ENCODE data around the gene MUC6. TPM values are rescaled to one million over a fixed set of nuclear protein-coding genes. Genes with fewer than 3 reads are reported as not detected.

Gene MUC6
- total and polyA plus RNA-seq, 2 of the 8 experiments (the other 6 are each of a cell fraction or from before 2014, with no cell fraction given) = not detected

- no peak overlapping the region for H2BK120ac ChIP-seq (replicated peaks; ENCODE audit: low read depth, low read length)
- H3K56ac ChIP-seq (replicated peaks; ENCODE audit: insufficient read length, low read depth, low read length) = no peak overlapping the region
- POLR2A ChIA-PET (ENCODE audit: partially characterized antibody) = no interaction called here
- H2BK12ac ChIP-seq (ENCODE audit: low read depth, low read length) = no peak overlapping the region
- H4K91ac ChIP-seq (replicated peaks; ENCODE audit: insufficient read length, low read length) = no peak overlapping the region
- no peak overlapping the region for H2BK20ac ChIP-seq (ENCODE audit: low read length)
- no peak overlapping the region for H3K14ac ChIP-seq (ENCODE audit: insufficient read length)
- no peak overlapping the region for H2BK15ac ChIP-seq (ENCODE audit: low read length)
- no peaks in the 10 kb centered on the region for H3K9me3 ChIP-seq (ENCODE audit: insufficient read depth in 2 of 2, low read depth in 1 of 2, low read length in 1 of 2)
- DNase-seq (ENCODE audit: low read depth in 1 of 2, low spot score in 2 of 2) (no peak), FAIRE-seq (no peak)
- no peak overlapping the region for H2BK5ac ChIP-seq (ENCODE audit: low read depth, low read length)
- no peak overlapping the region for H2AK5ac ChIP-seq (ENCODE audit: low read depth, low read length)
- no peak overlapping the region for H4K8ac ChIP-seq (ENCODE audit: extremely low read depth, insufficient read depth, low read length)
- no peaks in the 10 kb centered on the region for H3K36me3 ChIP-seq (ENCODE audit: control insufficient read depth in 2 of 4, insufficient read depth in 4 of 4, low read length in 3 of 4)
- no peak overlapping the region for H3K4me2 ChIP-seq (ENCODE audit: insufficient read depth in 1 of 2, low read depth in 2 of 2, low read length in 2 of 2)
- no peak overlapping the region for H3K4me3 ChIP-seq (ENCODE audit: extremely low read depth in 1 of 4, insufficient read depth in 2 of 4, low read depth in 3 of 4, low read length in 4 of 4)
- H4K5ac ChIP-seq (ENCODE audit: insufficient read length, low read depth, low read length) = no peak overlapping the region
- H3K79me1 ChIP-seq (ENCODE audit: low read depth, low read length) = no peaks in the 10 kb centered on the region
- 80% methylated on average over 2 of the region's 6 CpGs; no CpG with 5 or more reads in 1 of the 2 experiments for WGBS, 2 experiments (ENCODE audit: extremely low coverage in 1 of 2, insufficient coverage in 1 of 2, insufficient read length in 1 of 2, insufficient replicate concordance in 2 of 2, low coverage in 1 of 2, low lambda C conversion rate in 2 of 2, missing lambda C conversion rate in 1 of 2)
- no peak overlapping the region for H3K9ac ChIP-seq (replicated peaks in 1 of 4; ENCODE audit: extremely low read depth in 1 of 4, low read depth in 3 of 4, low read length in 3 of 4)
- H3K18ac ChIP-seq (ENCODE audit: extremely low read depth, low read length) = no peak overlapping the region
- no peaks in the 10 kb centered on the region; the same call in 1 of the 2 replicates for H3K23me2 ChIP-seq (ENCODE audit: low read depth, low read length)
- no peaks in the 10 kb centered on the region; a peak in 1 of 7 replicates for H3K27me3 ChIP-seq (replicated peaks in 1 of 4; ENCODE audit: control insufficient read depth in 3 of 4, extremely low read depth in 1 of 4, insufficient read depth in 3 of 4, low read length in 3 of 4)
- no peaks in the 10 kb centered on the region for H3K4me1 ChIP-seq (replicated peaks in 1 of 4; ENCODE audit: control insufficient read depth in 3 of 4, insufficient read depth in 4 of 4, low read length in 3 of 4)
- no peak overlapping the region for H3K27ac ChIP-seq (ENCODE audit: low read depth, low read length)
- no peak overlapping the region for H2AFZ ChIP-seq (ENCODE audit: low read length)
- no peak overlapping the region for H3K23ac ChIP-seq (ENCODE audit: insufficient read length)
- CTCF ChIA-PET (ENCODE audit: partially characterized antibody) = interaction anchor here (1.5 kb wide), 1 partner anchor 68 kb away, joined by 3 read pairs; no protein-coding TSS in a partner anchor
- H3K4ac ChIP-seq (replicated peaks; ENCODE audit: insufficient read length, low read depth, low read length) = no peak overlapping the region
- H4K20me1 ChIP-seq (replicated peaks in 1 of 2; ENCODE audit: control insufficient read depth in 1 of 2, insufficient read depth in 2 of 2, low read length in 2 of 2) = no peaks in the 10 kb centered on the region
- no peaks in the 10 kb centered on the region for H3K79me2 ChIP-seq (ENCODE audit: control insufficient read depth in 1 of 2, insufficient read depth in 2 of 2, low read length in 2 of 2)
- TF ChIP-seq ASH2L (IDR thresholded peaks at IDR 0.05; ENCODE audit: low read length) (no peak), SRF (IDR thresholded peaks at IDR 0.05; ENCODE audit: low read depth, low read length) (no peak), ZNF274 (IDR thresholded peaks at IDR 0.05; ENCODE audit: borderline replicate concordance, extremely low read depth, low read length) (no peak), NANOG (IDR thresholded peaks at IDR 0.05; ENCODE audit: insufficient read depth, low read depth, low read length, poor library complexity, severe bottlenecking) (no peak), JUND (IDR thresholded peaks at IDR 0.05; ENCODE audit: low read length) (no peak), SP2 (IDR thresholded peaks at IDR 0.05; ENCODE audit: low read length) (no peak), GABPA (IDR thresholded peaks at IDR 0.05; ENCODE audit: borderline replicate concordance, insufficient read depth, low read length) (no peak), FOSL1 (IDR thresholded peaks at IDR 0.05; ENCODE audit: insufficient read depth, low read depth, low read length) (no peak), USF2 (IDR thresholded peaks at IDR 0.05; ENCODE audit: low read length) (no peak), JUN (IDR thresholded peaks at IDR 0.05; ENCODE audit: low read depth, low read length) (no peak), BCL11A (IDR thresholded peaks at IDR 0.05; ENCODE audit: low read depth in 2 of 2, low read length in 2 of 2) (no peak), CBX5 (IDR thresholded peaks at IDR 0.05; ENCODE audit: low read depth, low read length) (no peak), CHD2 (IDR thresholded peaks at IDR 0.05; ENCODE audit: low read length) (no peak), SP1 (IDR thresholded peaks at IDR 0.05; ENCODE audit: low read depth, low read length) (no peak)
Measured at GRCh38 chr11:1044160-1044559, 7.6 kb upstream of the MUC6 start.

Data from H1 (cell line).